Testis (tissue), 3 donors: ENCODE data around the gene NINL. TPM values are rescaled to one million over a fixed set of nuclear protein-coding genes. Genes with fewer than 3 reads are reported as not detected.

Experiments used
- DNase-seq: peaks from one replicate; pipeline ENCODE4 v3.0.0-alpha.2; 2019
- H3K27ac ChIP-seq, 2 donors: fragments of 200-600 bp; sonication (generic); one replicate each; pipeline ENCODE4 v1.5.1; 2019
- H3K27me3 ChIP-seq: fragments of 200-600 bp; sonication (generic); one replicate; pipeline ENCODE4 v1.5.1; 2019
- H3K36me3 ChIP-seq: fragments of 200-600 bp; sonication (generic); one replicate; pipeline ENCODE4 v1.5.1; 2017; ENCODE audit warnings: low read depth; ENCODE audit errors: missing control alignments
- H3K4me1 ChIP-seq: fragments of 200-600 bp; sonication (generic); one replicate; pipeline ENCODE4 v1.5.1; 2019
- H3K4me3 ChIP-seq, 2 donors: fragments of 200-600 bp; sonication (generic); one replicate each; pipeline ENCODE4 v1.5.1; 2017 to 2019
- H3K9me3 ChIP-seq: fragments of 200-600 bp; sonication (generic); one replicate; pipeline ENCODE4 v1.5.1; 2017
- CTCF ChIP-seq, 3 experiments: fragments of 450-650 bp in 2 of 3; fragments of 200-600 bp in 1 of 3; sonication (generic) in 1 of 3; IDR thresholded peaks; one replicate each; pipeline ENCODE4 v1.5.1; 2016 to 2019; ENCODE audit warnings: antibody characterized with exemption in 3 of 3, mild to moderate bottlenecking in 2 of 3, moderate library complexity in 1 of 3
- POLR2A ChIP-seq: fragments of 450-650 bp; IDR thresholded peaks from one replicate; pipeline ENCODE4 v1.6.1; 2017; ENCODE audit warnings: antibody characterized with exemption, mild to moderate bottlenecking, moderate library complexity
- WGBS, 2 donors: methylation state at CpG; one replicate each; pipeline ENCODE4 v1.1.5; 2018; 5-methylcytosine and 5-hydroxymethylcytosine counted together
- intact Hi-C: fragments of 100-400 bp; cut with DNase I; formaldehyde crosslinking; loops from one replicate; pipeline ENCODE4 v1.15.1; 2023; ENCODE audit warnings: low total_unique reads
- polyA plus RNA-seq: library from polyadenylated mRNA; stranded (reverse); fragments of 350-450 nt; fragmentation: Illumina TruSeq; extraction: RNeasy Lipid Tissue Mini Kit (QIAGEN cat#74804); gene quantifications from one replicate; pipeline ENCODE4 v1.2.3, GENCODE V29; 2014; ENCODE audit warnings: low read depth, low replicate concordance; ENCODE audit not compliant: insufficient read depth
- total RNA-seq, 2 donors: library from RNA; depleted of rRNA; stranded (reverse); fragments of >200 nt; gene quantifications; one replicate each; pipeline ENCODE4 v1.2.3, GENCODE V29; 2016

NINL gene
- total and polyA plus RNA-seq, 3 donors from 2014 or later = 17.9 to 33.4 (median 32.8) TPM

GRCh38 chr20:25464501-25465242 is 120.7 kb downstream of the NINL start:
- H3K9me3 ChIP-seq = no peaks in the 10 kb centered on the region
- intact Hi-C loops = no loop called here
- no peaks in the 10 kb centered on the region for H3K36me3 ChIP-seq
- H3K4me1 ChIP-seq = no peaks in the 10 kb centered on the region
- no peak overlapping the region for H3K4me3 ChIP-seq
- no peaks in the 10 kb centered on the region for H3K27me3 ChIP-seq
- 75 to 79% methylated on average over 13 of the region's 13 CpGs for WGBS, 2 donors
- no peak overlapping the region for H3K27ac ChIP-seq
- TF ChIP-seq POLR2A (no peak), CTCF (IDR thresholded peaks at IDR 0.05) (no peak)
- DNase-seq = no peak

GRCh38 chr20:25461786-25462545 is 123.4 kb downstream of the NINL start:
- Histone ChIP-seq H3K4me3 (no peak overlapping the region), H3K36me3 (no peaks in the 10 kb centered on the region), H3K27me3 (no peaks in the 10 kb centered on the region), H3K9me3 (no peaks in the 10 kb centered on the region), H3K4me1 (no peaks in the 10 kb centered on the region), H3K27ac (no peak overlapping the region)
- intact Hi-C loops = no loop called here
- TF ChIP-seq POLR2A = no peak
- TF ChIP-seq CTCF (IDR thresholded peaks at IDR 0.05) = no peak
- WGBS, 2 donors = 85 to 90% methylated on average over 18 of the region's 18 CpGs
- DNase-seq = no peak

GRCh38 chr20:25461281-25461650 is 124.1 kb downstream of the NINL start:
- intact Hi-C loops = no loop called here
- 77 to 96% methylated on average over 8 to 9 of the region's 9 CpGs for WGBS, 2 donors
- Histone ChIP-seq H3K27ac (no peak overlapping the region), H3K4me1 (no peaks in the 10 kb centered on the region), H3K9me3 (no peaks in the 10 kb centered on the region), H3K27me3 (no peaks in the 10 kb centered on the region), H3K4me3 (no peak overlapping the region), H3K36me3 (no peaks in the 10 kb centered on the region)
- TF ChIP-seq CTCF (IDR thresholded peaks at IDR 0.05) = no peak
- TF ChIP-seq POLR2A = no peak
- no peak for DNase-seq

- H3K27ac ChIP-seq = no peak overlapping the region
- TF ChIP-seq POLR2A = no peak
- no peak for TF ChIP-seq CTCF (IDR thresholded peaks at IDR 0.05)
- intact Hi-C loops = no loop called here
- no peaks in the 10 kb centered on the region for H3K27me3 ChIP-seq
- H3K4me3 ChIP-seq = no peak overlapping the region
- no peak for DNase-seq
- no peaks in the 10 kb centered on the region for H3K36me3 ChIP-seq
- H3K9me3 ChIP-seq = no peaks in the 10 kb centered on the region
- no peaks in the 10 kb centered on the region for H3K4me1 ChIP-seq
- 90 to 93% methylated on average over 13 to 19 of the region's 19 CpGs for WGBS, 2 donors
Observed at GRCh38 chr20:25460566-25461280, 124.6 kb downstream of the NINL start.
